Neural cell (in vitro differentiated cells): ENCODE results near the gene P2RY6.

Experiments used
- CTCF ChIP-seq: fragments of 450-650 bp; IDR thresholded peaks from 2 replicates; pipeline ENCODE4 v1.5.1; 2014; ENCODE audit warnings: antibody characterized with exemption, mild to moderate bottlenecking, moderate library complexity; ENCODE audit not compliant: poor library complexity, severe bottlenecking
- EP300 ChIP-seq: fragments of 450-650 bp; conservative IDR thresholded peaks from 2 replicates; pipeline ENCODE4 v1.6.1; 2014; ENCODE audit warnings: antibody characterized with exemption, mild to moderate bottlenecking, moderate library complexity; ENCODE audit not compliant: poor library complexity, severe bottlenecking
- EZH2 ChIP-seq: fragments of 200-600, 300-800 bp; shearing (Covaris generic), sonication (generic); IDR thresholded peaks from 2 replicates; pipeline ENCODE4 v1.6.1; 2014; ENCODE audit warnings: antibody characterized with exemption, low read length, borderline replicate concordance, mild to moderate bottlenecking; ENCODE audit not compliant: insufficient read depth, poor library complexity, severe bottlenecking
- POLR2AphosphoS5 ChIP-seq: IDR thresholded peaks from 2 replicates; pipeline ENCODE4 v1.6.1; 2012
- RAD21 ChIP-seq: fragments of 450-650 bp; conservative IDR thresholded peaks from 2 replicates; pipeline ENCODE4 v1.6.1; 2014; ENCODE audit warnings: antibody characterized with exemption, mild to moderate bottlenecking, moderate library complexity
- REST ChIP-seq: IDR thresholded peaks from 2 replicates; pipeline ENCODE4 v1.6.1; 2012; ENCODE audit warnings: borderline replicate concordance
- SMC3 ChIP-seq: fragments of 450-650 bp; conservative IDR thresholded peaks from 2 replicates; pipeline ENCODE4 v1.6.1; 2014; ENCODE audit warnings: antibody characterized with exemption, mild to moderate bottlenecking, moderate library complexity; ENCODE audit not compliant: poor library complexity
- TAF1 ChIP-seq: IDR thresholded peaks from 2 replicates; pipeline ENCODE4 v1.6.1; 2012; ENCODE audit warnings: low read depth

GRCh38 chr11:73241300-73241699 lies 30.8 kb upstream of the P2RY6 start:
- TF ChIP-seq EZH2 (no peak), CTCF (no peak), TAF1 (no peak), EP300 (no peak), POLR2AphosphoS5 (no peak), SMC3 (no peak), RAD21 (no peak), REST (no peak)
